Testis (tissue), 2 donors: ENCODE measurements around the gene RGS4.

ENCODE experiments used
- POLR2A ChIP-seq: fragments of 450-650 bp; IDR thresholded peaks from one replicate; pipeline ENCODE4 v1.6.1; 2017; ENCODE audit warnings: antibody characterized with exemption, mild to moderate bottlenecking, moderate library complexity
- TF ChIP-seq, protein P1 (sequence below), 3 experiments: fragments of 450-650 bp in 2 of 3; fragments of 200-600 bp in 1 of 3; sonication (generic) in 1 of 3; IDR thresholded peaks; one replicate each; pipeline ENCODE4 v1.5.1; 2016 to 2019; ENCODE audit warnings: antibody characterized with exemption in 3 of 3, mild to moderate bottlenecking in 2 of 3, moderate library complexity in 1 of 3

DNA sequence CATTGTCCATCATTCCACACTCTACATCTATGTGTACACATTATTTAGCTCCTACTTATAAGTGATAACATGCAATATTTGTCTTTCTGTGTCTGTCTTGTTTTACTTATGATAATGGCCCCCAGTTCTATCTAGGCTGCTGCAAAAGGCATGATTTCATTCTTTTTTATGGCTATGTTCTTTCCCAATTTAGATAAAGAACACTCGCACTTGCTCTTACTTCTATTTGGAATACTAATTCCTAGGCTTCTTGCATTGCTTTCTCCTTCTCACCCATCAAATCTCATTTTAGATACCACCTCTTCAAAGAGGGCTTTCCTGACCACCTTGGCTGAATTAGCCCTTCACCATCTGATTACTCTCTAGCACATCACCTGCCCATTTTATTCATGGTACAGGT is 3.0 kb upstream of the RGS4 start:
- TF ChIP-seq, protein P1, sequence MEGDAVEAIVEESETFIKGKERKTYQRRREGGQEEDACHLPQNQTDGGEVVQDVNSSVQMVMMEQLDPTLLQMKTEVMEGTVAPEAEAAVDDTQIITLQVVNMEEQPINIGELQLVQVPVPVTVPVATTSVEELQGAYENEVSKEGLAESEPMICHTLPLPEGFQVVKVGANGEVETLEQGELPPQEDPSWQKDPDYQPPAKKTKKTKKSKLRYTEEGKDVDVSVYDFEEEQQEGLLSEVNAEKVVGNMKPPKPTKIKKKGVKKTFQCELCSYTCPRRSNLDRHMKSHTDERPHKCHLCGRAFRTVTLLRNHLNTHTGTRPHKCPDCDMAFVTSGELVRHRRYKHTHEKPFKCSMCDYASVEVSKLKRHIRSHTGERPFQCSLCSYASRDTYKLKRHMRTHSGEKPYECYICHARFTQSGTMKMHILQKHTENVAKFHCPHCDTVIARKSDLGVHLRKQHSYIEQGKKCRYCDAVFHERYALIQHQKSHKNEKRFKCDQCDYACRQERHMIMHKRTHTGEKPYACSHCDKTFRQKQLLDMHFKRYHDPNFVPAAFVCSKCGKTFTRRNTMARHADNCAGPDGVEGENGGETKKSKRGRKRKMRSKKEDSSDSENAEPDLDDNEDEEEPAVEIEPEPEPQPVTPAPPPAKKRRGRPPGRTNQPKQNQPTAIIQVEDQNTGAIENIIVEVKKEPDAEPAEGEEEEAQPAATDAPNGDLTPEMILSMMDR (IDR thresholded peaks at IDR 0.05) = no peak
- no peak for TF ChIP-seq POLR2A
